ENCODE results near the gene MAML1.
A peak's percentile ranks its signal among the peaks of the same experiment; 100 is the strongest.
"Not testable (repeated sequence)": the region's sequence is repeated elsewhere in the genome, so short reads cannot be mapped to it uniquely, and the experiment has no call there.

MAML1 gene, protein sequence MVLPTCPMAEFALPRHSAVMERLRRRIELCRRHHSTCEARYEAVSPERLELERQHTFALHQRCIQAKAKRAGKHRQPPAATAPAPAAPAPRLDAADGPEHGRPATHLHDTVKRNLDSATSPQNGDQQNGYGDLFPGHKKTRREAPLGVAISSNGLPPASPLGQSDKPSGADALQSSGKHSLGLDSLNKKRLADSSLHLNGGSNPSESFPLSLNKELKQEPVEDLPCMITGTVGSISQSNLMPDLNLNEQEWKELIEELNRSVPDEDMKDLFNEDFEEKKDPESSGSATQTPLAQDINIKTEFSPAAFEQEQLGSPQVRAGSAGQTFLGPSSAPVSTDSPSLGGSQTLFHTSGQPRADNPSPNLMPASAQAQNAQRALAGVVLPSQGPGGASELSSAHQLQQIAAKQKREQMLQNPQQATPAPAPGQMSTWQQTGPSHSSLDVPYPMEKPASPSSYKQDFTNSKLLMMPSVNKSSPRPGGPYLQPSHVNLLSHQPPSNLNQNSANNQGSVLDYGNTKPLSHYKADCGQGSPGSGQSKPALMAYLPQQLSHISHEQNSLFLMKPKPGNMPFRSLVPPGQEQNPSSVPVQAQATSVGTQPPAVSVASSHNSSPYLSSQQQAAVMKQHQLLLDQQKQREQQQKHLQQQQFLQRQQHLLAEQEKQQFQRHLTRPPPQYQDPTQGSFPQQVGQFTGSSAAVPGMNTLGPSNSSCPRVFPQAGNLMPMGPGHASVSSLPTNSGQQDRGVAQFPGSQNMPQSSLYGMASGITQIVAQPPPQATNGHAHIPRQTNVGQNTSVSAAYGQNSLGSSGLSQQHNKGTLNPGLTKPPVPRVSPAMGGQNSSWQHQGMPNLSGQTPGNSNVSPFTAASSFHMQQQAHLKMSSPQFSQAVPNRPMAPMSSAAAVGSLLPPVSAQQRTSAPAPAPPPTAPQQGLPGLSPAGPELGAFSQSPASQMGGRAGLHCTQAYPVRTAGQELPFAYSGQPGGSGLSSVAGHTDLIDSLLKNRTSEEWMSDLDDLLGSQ

DNA sequence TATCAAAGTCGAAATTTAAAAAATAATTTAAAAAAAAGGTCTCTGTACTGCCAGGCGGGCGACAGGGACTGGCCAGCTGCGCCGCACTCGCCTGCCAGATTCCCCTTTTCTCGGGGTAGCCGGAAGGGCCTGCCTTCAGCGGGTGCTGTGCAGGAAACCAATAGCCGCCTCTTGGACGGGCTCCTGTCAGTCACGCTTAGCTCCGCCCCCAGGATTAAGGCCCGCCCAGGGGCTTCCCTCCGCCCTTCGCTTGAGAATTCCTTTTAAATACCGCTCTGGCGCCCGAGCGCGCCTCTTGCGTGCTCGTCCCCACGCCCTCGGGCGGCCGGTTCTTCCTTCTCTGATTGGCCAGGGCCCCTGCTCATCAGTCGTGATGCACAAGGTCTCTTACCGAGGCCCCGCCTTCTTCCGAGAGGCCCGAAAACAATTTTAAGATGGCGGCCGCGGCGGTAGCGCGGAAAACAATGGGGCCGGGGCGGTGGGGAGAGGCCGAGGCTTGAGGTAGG, at the start of gene MAML1:
Gene MAML1, plus strand, starts transcription at position 411 of the 506 bp plus-strand sequence. CDS start 291 bp downstream, outside the sequence.
- peak; percentile 98 for DNase-seq

- not testable (repeated sequence) for DNase-seq
These were observed 43.4 kb upstream of the MAML1 start for GRCh38 chr5:179689212-179689611.

DNA sequence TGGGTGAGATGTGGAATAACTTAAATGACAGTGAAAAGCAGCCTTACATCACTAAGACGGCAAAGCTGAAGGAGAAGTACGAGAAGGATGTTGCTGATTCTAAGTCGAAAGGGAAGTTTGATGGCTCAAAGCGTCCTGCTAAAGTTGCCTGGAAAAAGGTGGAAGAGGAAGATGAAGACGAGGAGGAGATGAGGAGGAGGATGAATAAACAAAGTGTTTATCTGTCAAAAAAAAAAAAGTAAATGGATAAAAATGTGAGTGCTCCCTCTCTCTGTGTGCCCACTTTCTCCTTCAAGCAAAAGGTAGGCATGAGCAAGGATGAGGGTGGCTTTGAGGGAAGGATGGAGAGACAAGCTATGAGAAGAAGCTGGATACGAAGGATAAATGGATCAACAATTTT, 38.1 kb upstream of the MAML1 start:
- DNase-seq: no peak

DNA sequence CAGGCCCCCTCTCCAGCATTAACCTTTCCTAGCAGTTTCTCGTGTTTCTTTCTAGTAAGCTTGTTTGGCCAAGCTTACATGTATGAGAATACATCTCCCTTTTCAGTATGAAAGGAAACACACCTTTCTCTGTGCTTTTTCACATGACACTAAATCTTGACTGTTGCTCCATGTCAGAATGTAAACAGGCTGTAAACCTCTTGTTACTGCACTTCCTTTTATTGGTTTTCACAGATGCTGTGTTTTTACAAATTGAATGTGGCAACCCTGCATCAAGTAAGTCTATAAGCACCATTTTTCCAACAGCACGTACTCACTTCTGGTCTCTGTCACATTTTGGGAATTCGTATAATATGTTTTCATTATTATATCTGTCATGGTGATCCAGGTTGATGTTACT, 36.0 kb upstream of the MAML1 start:
- no peak for DNase-seq

DNA sequence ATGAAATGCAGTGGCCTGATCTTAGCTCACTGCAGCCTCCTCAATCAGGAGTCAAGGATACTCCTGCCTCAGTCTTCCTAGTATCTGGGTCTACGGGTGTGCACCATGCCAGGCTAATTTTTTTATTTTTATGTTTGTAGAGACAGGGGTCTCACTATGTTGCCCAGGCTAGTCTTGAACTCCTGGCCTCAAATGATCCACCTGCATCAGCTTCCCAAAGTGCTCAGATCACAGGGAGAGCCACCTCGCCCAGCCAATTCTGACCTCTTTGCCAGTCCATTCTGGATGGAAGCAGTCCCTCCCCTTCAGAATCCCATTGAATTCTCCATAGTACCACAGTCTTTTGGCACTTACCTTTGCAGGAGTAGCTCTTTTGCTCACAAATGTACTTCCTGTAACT, 35.5 kb upstream of the MAML1 start:
- no peak for DNase-seq

GRCh38 chr5:179697543-179697942, 35.1 kb upstream of the MAML1 start:
- not testable (repeated sequence) for DNase-seq

- peak; percentile 95 for DNase-seq
These were observed 34.4 kb upstream of the MAML1 start for GRCh38 chr5:179697993-179698934.

GRCh38 chr5:179698935-179699615, 33.5 kb upstream of the MAML1 start, which contains the start of gene CANX:
TSS of gene CANX (plus strand) at chr5:179698967. CDS start at chr5:179705682, 6,715 bp downstream.
- DNase-seq: no peak

DNA sequence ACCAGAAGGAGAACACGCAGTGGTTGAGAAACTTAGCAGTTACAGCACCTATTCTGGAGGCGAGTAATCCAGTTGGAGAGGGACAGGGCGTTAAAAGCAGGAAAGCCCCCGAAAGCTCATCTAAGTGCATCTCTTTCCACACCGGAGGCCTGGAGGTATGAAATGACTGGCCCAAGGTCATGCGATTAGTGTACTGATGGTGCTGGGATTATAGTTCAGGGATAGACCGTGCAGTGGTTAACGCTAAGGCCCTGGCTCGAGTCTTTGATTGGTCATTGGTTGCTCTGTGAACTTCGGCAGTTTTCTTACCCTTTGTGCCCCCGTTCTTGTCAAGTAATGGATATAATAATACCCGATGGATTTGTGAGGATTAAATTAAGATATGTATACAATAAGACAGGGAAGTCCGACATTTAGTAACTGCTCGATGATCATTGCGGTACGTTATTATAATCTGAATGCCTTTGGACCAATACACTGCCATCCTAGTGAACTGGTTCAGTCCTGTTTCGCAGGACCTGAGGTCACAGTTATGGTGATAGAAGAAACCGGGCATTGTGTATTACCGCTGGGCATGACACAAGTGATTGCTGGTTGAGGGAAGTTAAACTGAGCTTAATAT, 32.9 kb upstream of the MAML1 start:
- peak; percentile 41 for DNase-seq

DNA sequence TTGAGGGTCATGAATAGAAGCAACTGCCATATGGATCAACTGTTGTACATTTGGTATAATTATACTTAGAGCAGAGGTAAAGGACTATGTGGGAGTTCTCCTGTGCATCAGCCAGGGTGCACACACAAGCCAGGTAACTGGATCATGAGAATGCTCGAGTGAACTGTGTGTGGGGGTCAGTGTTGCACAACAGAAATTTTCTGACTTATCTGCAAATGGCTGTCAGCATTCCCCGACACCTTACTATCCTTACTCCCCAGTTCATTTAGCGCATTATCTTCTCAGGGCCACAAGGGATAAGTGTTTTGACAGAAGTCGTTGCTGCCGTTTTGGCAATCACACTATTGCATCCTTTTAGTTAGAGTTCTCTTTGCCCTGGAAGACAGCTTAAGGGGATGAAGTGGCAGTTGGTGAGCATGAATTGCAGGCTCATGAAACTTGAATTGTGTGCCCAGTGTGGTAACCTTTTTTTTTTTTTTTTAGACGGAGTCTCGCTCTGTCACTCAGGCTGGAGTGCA, 32.2 kb upstream of the MAML1 start:
- DNase-seq: no peak

DNA sequence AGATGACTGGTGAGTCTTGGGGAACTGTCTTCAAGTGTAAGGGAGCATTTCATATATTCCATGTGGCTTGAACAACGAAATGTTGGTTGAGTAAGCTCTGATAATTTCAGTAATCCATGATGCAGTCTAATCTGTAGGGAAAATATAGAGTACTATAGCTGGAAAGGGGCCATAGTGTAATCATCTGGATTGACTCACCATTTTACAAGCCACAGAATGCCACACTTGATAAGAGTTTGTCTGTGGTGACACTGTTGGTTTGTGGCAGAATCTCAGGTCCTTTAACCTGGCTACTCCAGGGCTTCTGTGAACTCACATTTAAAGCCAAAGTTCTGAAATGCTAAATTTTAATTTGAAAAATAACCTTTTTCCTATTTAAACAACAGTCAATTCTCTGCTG, 16.3 kb upstream of the MAML1 start:
- DNase-seq: no peak

- DNase-seq: no peak
These were observed 12.4 kb upstream of the MAML1 start for GRCh38 chr5:179720222-179720621.

DNA sequence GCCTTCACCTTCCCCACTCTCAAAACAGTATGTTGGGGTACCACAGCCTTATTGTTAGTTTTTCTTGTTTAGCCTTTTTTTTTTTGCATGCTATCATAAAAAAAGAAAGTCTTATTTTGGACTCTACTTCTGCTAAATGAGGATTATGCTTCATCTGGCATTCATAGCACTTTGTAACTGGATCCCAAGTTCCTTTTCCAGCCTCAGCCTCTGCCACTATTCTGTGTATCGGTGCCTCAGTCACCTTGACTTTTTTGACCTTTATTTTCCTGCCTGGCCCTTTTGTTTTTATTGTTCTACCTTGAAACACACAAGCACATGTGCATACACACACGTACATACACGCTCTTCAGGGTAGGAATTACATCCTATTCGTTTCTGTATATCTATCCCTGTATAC, 8.5 kb upstream of the MAML1 start:
- DNase-seq: no peak

DNA sequence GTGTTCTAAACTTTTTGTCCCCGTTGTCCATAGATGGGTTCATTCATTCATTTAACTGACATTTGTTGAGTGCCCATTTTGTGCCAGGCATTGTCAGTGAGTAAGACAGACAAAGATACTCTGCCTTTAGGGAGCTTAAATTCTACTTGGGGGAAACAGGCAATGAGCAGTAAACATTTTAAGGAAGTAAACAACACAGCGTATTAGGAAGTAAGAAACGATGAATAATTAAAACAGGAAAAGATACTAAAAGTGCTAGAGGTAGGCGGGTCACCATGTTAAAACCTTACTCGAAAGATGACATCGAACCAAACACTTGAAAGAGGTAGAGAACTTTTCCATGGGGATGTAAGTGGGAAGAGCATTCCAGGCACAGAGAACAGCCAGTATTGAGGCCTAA, 5.5 kb upstream of the MAML1 start:
- DNase-seq: no peak

- no peak for DNase-seq
These were observed 3.3 kb upstream of the MAML1 start for GRCh38 chr5:179729303-179729702.

DNA sequence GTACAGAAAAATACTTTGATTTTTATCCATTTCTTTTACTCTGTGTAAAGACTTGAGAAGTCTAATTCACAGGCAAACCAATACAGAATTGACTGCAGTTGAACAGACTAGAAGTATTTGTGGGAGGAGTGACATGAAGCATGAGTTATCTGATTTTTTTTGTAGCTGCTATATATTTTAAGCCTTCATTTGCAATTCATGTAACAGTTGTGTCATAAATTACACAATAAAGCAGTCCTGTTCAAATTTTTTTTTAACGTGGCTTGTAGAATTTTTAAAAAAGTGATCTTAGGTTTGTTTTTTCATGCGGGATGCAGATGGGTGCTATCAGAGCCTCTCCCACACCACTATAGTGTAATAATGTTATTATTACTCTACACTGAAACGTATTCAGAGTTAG, 2.9 kb upstream of the MAML1 start:
- no peak for DNase-seq

- no peak for DNase-seq
These were observed 2.3 kb upstream of the MAML1 start for GRCh38 chr5:179730356-179730755.

- DNase-seq: no peak
These were observed 1.8 kb upstream of the MAML1 start for GRCh38 chr5:179730852-179731251.

GRCh38 chr5:179731791-179732411, 721 bp upstream of the MAML1 start:
- DNase-seq: no peak

All from DMS79 treated with DMSO at 0.1 percent for 48 hours (cell line).